GM18502 (cell line): ENCODE results near the gene SERPINB6.

Experiments used
- ATAC-seq: cut with Tn5 transposase; IDR thresholded peaks from one replicate; pipeline ENCODE4 v1.9.1; 2021; ENCODE audit warnings: mild to moderate bottlenecking; ENCODE audit not compliant: unreplicated experiment, poor library complexity

Gene SERPINB6

GRCh38 chr6:2961506-2961905 lies 9.9 kb downstream of the SERPINB6 start:
- ATAC-seq = no peak

DNA sequence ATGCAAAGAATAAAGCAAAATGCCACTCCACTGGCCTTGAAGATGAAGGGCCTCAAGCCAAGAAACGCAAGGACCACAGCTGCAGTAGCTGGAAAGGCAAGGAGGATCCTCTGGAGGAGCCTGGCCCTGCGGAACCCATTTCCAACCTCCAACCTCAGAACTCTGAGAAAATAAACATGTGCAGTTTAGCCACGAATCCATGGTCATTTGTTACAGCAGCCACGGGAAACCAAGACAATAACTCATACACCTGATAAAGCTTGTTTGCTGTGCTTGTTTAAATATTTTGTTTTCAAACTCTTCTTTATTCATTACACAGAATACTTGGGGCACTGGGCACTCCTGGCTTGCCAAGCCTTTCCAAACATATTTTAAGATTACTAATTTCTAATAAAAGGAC lies 10.4 kb downstream of the SERPINB6 start:
- ATAC-seq = no peak

- no peak for ATAC-seq
Observed at GRCh38 chr6:2959909-2960719, 11.3 kb downstream of the SERPINB6 start.

DNA sequence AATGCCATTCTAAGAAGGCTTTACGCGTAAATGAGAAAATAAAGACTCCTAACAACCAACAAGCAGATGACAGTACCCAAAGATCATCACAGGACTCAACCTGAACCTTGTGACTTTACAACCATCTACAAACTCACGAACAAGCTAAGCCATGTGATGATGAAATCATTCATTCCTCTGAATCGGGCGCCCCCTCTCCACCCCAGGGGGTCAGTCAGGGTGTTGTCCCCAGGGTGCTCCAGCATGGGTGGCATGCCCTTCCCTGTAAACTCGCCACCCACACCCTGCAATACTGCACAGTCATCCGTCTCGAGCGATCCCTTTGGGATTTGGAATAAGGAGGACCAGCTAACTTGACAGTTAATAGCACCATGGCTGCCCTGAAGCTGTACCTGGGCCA lies 12.6 kb downstream of the SERPINB6 start:
- ATAC-seq = no peak

- no peak for ATAC-seq
Observed at GRCh38 chr6:2958331-2958711, 13.0 kb downstream of the SERPINB6 start.

- ATAC-seq = no peak
Observed at GRCh38 chr6:2957696-2958330, 13.6 kb downstream of the SERPINB6 start.

- ATAC-seq = no peak
Observed at GRCh38 chr6:2956930-2957685, 14.3 kb downstream of the SERPINB6 start.

DNA sequence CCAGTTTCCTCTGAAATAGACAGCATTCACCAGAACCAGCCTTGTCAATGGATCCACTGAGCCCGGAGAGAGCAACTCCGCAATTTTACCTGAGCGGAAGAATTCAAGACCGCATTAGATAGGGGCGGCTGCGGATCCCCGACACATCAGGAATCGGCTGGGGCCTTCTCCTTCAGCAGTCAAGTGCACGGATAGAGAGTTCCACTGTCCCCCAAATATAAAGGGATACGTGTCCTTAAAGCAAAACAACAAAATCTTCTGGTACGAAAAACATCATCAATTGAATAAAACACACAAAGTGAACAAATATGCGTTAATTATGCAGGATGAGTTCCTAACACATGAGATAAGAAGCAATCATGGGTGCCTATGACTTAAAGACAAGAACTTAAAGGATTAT lies 18.3 kb downstream of the SERPINB6 start:
- ATAC-seq = no peak

- peak; percentile 83 for ATAC-seq
Observed at GRCh38 chr6:2952557-2953095, 18.7 kb downstream of the SERPINB6 start.

DNA sequence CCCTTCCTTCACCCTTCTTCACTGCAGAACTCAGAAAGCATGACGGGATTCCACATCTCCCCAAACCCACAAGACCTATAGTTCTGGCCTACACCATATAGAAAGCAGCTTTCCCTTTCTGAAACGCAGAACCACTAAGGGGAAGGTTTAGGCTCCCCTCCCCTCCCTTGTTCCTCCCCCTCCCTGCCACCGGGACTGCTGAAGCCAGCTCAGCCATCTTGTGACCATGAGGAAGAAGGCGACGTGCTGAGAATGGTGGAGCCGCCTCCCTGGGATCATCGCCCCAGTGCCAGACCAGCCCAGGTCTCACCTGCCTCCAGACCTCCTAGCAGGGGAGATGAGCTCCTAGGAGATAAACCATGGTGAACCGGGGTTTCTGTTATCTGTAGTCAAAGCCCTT lies 19.6 kb downstream of the SERPINB6 start:
- no peak for ATAC-seq

- no peak for ATAC-seq
Observed at GRCh38 chr6:2950713-2951112, 20.7 kb downstream of the SERPINB6 start.

DNA sequence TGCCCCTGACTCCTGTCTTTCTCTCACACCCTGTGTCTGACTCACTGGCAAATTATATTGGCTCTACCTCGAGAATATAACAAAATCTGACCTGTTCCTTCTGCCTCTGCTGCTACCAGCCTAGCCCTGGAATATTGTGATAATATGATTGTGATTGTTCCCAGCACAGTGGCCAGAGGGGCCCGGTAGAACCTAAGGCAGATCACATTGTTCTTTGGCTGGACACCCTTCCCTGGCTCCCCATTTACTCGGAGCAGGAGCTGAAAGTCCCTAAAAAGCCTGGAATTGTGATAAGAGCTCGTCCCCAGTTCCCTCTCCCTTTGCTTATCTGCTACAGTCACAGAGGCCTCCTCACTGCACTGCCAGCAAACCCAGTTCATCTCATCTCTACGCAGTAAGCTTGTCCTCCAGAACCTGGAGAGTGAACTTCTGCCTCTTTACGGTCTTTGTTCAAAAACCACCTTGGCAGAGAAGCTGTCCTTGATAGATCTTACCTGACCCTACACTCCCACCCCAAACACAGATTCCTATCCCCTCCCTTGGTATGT lies 21.8 kb downstream of the SERPINB6 start:
- ATAC-seq = no peak

- no peak for ATAC-seq
Observed at GRCh38 chr6:2949121-2949520, 22.2 kb downstream of the SERPINB6 start.

- ATAC-seq = no peak
Observed at GRCh38 chr6:2948228-2949025, 22.9 kb downstream of the SERPINB6 start.

DNA sequence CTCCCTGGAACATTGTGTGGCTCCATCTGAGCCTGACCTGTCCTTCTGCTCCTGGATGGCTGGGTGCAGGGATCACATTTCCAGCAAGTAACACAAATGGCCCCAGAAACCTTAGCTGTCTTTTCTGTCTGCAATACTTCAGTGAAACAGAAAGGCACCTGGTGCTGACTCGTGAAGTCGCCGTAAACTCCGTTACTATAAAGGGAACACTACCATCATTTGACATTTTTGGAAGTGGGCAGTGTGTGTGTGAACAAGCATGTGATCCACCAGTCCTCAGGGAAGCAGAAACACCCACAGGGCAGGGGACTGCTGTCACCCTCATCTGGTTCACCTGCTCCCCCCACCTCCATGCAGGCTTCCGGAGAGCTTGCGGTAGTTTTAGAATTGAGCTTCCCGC lies 23.9 kb downstream of the SERPINB6 start:
- no peak for ATAC-seq

DNA sequence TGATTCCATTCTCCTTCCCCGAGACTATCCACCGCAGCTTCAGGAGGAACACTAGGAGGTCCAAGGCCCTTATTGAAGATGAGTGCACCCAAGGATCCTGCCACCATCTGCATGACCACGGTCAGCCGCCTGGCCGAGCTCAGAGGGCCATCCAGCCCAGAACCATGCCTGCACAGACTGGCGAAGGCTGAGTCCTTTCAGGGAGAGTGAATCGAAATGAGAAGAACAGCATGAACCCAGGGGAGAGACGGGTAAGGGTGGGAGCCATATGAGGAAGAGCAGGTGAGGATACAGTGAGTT lies 26.3 kb downstream of the SERPINB6 start:
- ATAC-seq = no peak

DNA sequence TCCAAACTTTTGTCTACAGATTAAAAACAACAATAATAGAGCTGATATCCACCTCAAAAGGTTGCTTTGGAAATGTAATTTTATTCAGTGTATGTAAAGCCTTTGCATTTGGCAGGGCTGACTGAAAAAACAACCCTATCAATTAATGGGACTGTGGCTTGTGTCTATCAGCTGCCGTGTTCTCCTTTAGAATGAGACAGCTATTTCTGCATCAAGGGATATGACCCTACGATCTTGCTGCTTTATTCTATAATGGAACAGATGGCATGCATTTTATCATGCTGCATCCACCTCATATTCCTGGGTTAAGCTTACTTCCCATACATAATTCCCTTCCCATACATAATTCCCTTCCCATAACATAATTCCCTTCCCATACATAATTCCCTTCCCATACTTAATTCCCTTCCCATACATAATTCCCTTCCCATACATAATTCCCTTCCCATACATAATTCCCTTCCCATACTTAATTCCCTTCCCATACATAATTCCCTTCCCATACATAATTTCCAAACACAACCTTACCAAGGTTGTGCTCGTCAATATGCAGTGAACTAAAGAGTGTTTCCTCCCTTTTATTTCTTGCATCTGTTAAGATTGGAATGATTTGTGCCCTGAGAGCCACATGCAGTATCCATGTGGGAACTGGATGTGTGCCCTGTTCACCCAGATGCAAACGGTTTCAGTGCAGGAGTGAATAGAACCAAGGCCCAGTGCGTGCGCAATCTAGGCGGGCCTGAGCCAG lies 26.8 kb downstream of the SERPINB6 start:
- ATAC-seq = no peak

GRCh38 chr6:2943564-2943955 lies 27.8 kb downstream of the SERPINB6 start:
- no peak for ATAC-seq

DNA sequence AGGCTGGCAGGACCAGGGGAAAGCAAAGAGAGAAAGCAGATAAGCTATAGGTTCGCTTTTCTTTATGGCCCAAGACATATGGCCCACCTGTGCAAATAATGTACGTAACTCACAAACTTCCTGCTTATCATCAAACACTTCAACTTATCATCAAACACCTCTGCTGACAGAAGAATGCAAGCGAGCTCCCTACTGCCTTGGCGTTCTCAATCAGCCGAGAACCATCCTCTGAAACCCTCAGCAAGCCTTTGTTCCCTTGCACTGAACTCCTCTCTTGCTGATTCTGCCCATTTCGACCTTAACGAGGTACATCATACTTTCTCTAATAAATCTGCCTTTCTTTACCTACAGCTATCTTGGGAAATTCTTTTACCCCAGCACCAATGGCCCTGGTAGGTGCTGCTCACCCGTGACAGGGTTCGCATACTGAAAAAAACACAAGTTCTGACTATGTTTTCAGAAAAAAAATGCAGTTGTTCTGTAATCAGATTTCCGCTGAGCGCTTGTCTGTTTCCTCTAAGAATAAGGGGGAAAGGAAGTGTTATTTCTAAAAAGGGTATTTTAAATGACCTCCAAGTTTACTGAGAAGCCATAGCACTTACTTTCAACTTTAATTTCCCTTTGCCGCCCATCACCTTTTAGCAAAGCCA lies 28.3 kb downstream of the SERPINB6 start:
- no peak for ATAC-seq
